Renal cortex interstitium (tissue), 15 donors: ENCODE results near the gene INF2. TPM values are rescaled to one million over a fixed set of nuclear protein-coding genes. Genes with fewer than 3 reads are reported as not detected.

Source experiments
- DNase-seq, 11 donors: peaks; one replicate each; pipeline ENCODE4 v3.0.0-alpha.2; 2013; ENCODE audit warnings: low read depth in 9 of 11, low spot score in 4 of 11; ENCODE audit errors: extremely low read depth in 1 of 11
- long read RNA-seq, 16 experiments: transcript quantifications; one replicate each; lab custom pipeline, GENCODE V29; 2026
- polyA plus RNA-seq, 3 donors: library from polyadenylated mRNA; unstranded; fragments of 120-200 nt; gene quantifications; one replicate each; pipeline ENCODE4 v1.2.1, GENCODE V29; 2013; ENCODE audit not compliant: insufficient read length in 3 of 3

INF2 gene
- polyA plus RNA-seq: 10 to 100 TPM; 36.1 to 75.3 (median 56.2) TPM
- long read RNA-seq, donor 1, partial matches to known transcripts: 12 of 13 reads
- long read RNA-seq, donor 1, other reads (novel, unspliced or antisense): 0 of 13 reads
- long read RNA-seq, donor 2, partial matches to known transcripts: 12 of 12 reads
- long read RNA-seq, donor 2, other reads (novel, unspliced or antisense): 0 of 12 reads
- long read RNA-seq, donor 3, full-length matches to known transcripts: 4 of 23 reads
- long read RNA-seq, donor 3, partial matches to known transcripts: 19 of 23 reads
- long read RNA-seq, donor 3, other reads (novel, unspliced or antisense): 0 of 23 reads
- long read RNA-seq, donor 4, partial matches to known transcripts: 14 of 16 reads
- long read RNA-seq, donor 4, other reads (novel, unspliced or antisense): 0 of 16 reads
- long read RNA-seq, donor 5: 0 reads
- long read RNA-seq, donor 6, partial matches to known transcripts: 30 of 30 reads
- long read RNA-seq, donor 6, other reads (novel, unspliced or antisense): 0 of 30 reads
- long read RNA-seq, donor 7, partial matches to known transcripts: 9 of 10 reads
- long read RNA-seq, donor 7, other reads (novel, unspliced or antisense): 0 of 10 reads
- long read RNA-seq, donor 8: 0 reads
- long read RNA-seq, donor 9, partial matches to known transcripts: 15 of 17 reads
- long read RNA-seq, donor 9, other reads (novel, unspliced or antisense): 0 of 17 reads
- long read RNA-seq, donor 10, full-length matches to known transcripts: 3 of 3 reads
- long read RNA-seq, donor 10, partial matches to known transcripts: 0 of 3 reads
- long read RNA-seq, donor 10, other reads (novel, unspliced or antisense): 0 of 3 reads
- long read RNA-seq, donor 11, partial matches to known transcripts: 13 of 16 reads
- long read RNA-seq, donor 11, other reads (novel, unspliced or antisense): 0 of 16 reads
- long read RNA-seq, donor 12, partial matches to known transcripts: 11 of 14 reads
- long read RNA-seq, donor 12, other reads (novel, unspliced or antisense): 0 of 14 reads
- long read RNA-seq, donor 13: 0 reads
- long read RNA-seq, donor 14, partial matches to known transcripts: 0 of 3 reads
- long read RNA-seq, donor 14, other reads (novel, unspliced or antisense): 0 of 3 reads
- long read RNA-seq, donor 15, partial matches to known transcripts: 0 of 4 reads
- long read RNA-seq, donor 15, other reads (novel, unspliced or antisense): 0 of 4 reads
- long read RNA-seq, donor 16, full-length matches to known transcripts: 13 of 68 reads
- long read RNA-seq, donor 16, partial matches to known transcripts: 55 of 68 reads
- long read RNA-seq, donor 16, other reads (novel, unspliced or antisense): 0 of 68 reads

DNA sequence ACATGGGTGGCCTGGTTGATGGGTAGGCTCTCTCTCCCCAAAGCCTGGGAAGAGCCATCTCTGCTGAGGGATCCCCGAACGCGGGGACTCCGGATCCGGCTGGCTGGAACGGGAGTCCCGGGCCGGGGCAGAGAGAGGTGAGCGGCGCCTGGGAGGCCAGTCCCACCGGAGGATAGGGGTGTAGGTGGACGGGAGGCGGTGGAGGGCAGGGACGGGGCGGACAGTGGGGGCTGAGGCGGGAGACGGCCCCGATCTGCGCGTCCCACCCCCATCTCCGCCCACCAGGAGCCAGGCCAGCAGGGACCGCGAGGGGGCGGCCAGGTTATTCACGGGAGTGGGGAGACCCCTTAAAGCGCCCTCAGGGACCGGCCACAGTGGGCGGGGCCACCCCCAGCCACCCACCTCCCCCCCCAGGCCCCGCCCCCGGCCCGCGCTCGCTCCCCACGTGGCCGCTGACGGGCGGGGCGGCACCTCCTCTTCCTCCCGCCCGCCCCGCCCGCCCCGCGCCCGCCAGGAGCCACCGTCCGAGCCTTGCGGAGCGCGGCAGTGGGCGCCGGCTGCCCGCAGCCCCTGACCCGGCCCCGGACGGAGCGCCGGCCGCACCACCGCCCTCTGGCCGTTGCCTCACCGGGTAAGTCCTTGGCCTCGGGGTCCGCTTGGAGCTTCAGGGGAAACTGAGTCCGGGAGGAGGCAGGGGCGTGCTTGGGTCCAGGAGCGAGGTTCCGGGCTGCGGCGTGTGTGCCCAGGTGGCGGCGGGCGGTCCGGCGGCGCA is at the start of gene INF2:
INF2 (plus strand) TSS at position 510 of the 772 bp plus-strand sequence. CDS start 11,748 bp downstream, outside the sequence.
- DNase-seq: peak in 1 of 11 donors; percentile 61

DNA sequence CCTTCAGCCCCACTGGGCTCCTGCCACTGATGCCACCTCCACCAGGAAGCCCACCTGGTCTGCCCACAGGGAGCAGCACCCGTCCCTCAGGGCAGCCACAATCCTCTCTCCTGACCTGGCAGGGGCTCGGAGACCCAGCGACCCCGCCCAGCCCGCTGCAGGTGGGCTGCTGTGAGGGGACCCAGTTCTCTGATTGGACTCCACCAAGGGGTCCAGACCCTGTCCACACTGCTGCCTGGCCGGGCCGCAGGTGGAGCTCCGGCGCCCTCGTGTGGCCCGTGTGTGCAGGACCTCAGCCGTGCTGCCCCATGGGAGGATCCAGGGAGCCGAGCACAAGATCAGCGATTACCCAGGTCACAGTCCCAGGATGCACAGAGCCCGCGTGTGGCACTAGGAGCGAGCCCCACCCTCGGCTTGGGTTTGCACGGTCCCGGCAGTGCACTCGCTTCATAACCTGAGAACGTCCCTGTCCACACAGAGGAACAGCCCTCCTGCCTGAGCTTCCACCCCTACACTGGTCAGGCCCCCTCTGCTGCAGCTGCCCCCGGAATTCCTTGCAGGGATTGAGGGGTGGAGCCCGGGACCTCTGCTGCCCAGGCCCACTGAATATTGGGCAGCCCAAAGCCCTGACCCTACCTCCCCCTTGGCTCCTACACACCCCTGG is 49.4 kb upstream of the INF2 start:
- DNase-seq: peak in 6 of 11 donors; percentile 39 to 65 (median 54)

DNA sequence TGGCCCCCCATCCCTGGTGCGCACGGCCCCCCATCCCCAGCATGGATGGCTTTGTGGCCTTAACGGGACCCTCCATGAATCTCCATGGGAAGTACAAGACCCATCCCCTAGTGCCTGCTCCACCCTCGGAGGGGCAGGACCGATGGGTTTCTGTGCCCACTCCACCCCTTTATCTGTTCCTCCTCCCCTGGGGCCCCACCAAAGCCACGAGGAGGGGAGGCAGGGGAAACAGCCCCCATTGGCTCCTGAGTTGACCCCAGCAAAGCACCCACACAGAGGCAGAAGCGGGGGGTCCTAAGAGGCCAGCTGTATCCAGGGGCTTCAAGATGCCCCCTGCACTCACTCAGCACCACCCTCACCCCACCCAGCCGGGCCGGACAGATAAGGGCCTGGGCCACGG is 48.7 kb upstream of the INF2 start:
- DNase-seq: no peak

DNA sequence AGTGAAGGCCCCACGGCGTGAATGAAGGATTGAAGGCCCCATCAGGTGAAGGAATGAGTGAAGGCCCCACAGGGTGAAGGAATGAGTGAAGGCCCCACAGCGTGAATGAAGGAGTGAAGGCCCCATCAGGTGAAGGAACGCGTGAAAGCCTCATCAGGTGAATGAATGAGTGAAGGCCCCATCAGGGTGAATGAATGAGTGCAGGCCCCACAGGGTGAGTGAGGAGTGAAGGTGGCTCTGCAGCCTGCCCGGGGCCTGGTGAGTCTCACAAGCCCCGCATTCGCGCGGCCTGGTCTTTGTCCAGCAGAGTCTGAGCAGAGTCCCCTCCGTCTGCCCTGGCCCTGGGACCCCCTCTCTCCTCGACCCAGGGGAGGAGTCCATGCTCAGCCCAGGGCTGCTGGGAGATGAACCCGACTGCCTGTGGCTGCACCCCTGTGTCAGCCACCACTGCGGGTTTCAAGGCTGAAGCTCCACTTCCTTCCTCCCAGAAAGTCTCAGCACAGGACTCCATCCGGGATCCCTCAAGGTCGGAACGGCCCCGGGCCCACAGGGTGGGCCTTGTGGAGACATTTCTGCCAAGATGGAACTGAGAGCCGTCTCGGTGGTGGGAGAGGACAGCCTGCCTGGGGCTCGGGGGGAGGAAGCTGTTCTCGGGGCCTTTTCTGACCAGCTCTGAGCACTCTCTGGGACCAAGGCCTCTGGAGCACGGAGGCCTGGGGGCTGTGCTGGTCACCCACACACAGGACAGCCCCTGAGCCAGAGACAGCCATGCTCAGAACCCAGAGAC is 47.5 kb upstream of the INF2 start:
- DNase-seq: no peak

DNA sequence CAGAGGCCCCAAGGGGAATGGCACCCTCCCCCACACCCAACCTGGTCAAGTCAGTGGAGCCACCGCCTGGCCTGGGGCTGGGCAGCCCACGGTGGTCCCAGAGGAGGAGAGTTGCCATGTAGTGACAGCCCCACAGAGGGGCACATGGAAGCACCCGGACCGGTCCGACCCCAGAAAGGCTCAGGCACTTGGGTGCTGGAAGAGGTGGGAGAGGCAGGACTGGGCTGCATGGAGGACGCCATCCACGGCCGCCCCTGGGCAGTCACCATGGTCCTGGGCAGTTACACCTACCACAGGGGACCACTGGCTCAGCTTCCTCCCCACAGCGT is 46.9 kb upstream of the INF2 start:
- no peak for DNase-seq

DNA sequence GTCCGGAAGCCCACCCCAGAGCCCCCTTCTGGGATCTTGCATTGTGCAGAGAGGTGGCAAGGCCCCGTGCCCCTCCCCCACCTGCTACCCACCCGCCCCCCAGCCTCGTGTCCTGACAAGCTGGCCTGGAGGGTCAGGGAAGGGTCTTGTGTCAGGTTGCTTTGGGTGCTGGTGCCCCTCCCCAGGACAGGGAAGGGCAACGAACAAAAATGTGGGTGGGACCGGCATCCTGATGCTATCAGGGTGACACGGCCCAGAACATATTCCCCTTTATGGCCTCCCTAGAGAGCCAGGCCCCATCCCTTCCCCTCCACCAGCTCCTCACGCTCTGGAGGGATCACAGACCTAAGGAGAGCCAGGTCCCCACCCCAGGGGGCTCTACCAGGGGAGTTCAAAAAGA is 46.1 kb upstream of the INF2 start:
- no peak for DNase-seq

DNA sequence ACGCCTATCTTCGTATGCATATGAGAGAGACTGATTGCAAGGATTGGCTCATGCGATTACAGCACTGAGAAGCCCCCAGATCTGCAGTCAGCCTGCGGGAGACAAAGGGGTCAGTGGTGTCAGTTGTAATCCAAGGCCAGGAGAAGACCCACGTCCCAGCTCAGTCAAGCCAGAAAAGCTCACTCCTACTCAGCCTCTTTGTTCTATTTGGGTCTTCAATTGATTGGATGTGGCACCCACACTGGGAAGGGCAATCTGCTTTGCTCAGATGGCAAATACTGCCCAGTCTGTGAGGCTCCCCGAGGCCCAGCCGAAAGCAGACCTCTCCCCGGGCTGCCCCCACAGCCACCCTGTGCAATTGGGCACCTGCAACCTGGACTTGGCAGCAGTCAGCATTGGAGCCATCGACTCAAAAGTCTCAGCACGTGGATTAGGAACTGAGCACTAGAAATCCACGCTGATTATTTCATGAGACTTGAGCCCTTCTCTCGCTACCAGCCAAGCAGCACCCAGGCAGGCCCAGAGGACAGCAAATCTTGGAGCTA is 45.3 kb upstream of the INF2 start:
- DNase-seq: no peak

DNA sequence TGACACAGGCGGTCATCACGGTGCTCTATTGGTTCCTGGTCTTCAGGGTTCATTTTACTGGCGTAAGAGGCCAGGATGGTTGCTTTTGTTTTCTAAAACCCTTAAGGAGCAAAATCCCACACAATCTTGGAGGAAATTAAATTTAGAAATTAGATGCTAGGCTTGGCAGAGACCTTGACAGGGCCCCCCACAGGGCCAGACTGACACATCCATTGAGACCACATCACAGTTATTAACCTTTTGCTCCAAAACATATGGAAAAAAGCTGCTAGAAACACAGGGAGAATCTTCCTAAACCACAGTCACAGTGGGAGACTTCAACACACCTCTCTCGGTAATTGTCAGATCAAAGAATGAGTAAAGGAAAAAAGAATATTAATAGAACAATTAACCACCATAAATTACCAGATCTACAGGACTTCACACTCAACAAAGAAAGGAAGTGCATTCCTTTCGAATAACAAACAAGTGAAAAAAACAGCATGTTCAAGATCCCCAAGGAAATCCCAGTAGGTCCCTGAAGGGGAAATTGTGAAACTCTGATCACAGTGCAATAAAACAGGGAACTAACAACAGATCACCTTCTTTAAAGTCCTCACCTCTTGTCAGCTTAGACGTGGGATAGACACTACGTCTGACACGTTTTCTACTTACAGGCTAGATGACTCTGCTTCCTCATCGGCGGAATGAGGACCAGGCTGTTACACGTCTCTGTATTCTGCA is 44.6 kb upstream of the INF2 start:
- no peak for DNase-seq

DNA sequence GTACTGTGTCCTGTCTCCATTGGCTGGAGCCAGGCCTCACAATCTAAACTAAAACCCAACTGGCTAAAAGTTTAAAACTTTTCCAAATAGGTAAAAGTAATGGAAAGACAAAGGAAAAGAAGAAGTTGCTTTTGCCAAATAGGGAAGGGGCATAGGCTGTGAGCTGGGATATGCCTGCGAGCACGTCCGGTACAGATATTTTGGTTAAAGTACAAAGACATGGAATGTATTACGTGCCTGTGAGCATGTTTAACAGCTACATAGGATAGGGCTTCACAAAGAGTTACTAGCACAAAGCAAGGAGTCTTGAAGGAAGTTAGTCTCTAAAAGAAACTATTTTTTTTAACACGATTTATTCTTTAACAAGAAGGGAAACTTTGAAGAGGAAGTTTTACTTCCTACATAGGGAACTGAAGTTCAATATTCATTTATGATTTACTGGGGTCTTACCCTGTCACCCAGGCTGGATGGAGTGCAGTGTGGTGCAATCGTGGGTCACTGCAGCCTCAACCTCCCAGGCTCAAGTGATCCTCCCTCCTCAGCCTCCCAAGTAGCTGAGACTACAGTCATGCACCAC is 41.9 kb upstream of the INF2 start:
- no peak for DNase-seq

DNA sequence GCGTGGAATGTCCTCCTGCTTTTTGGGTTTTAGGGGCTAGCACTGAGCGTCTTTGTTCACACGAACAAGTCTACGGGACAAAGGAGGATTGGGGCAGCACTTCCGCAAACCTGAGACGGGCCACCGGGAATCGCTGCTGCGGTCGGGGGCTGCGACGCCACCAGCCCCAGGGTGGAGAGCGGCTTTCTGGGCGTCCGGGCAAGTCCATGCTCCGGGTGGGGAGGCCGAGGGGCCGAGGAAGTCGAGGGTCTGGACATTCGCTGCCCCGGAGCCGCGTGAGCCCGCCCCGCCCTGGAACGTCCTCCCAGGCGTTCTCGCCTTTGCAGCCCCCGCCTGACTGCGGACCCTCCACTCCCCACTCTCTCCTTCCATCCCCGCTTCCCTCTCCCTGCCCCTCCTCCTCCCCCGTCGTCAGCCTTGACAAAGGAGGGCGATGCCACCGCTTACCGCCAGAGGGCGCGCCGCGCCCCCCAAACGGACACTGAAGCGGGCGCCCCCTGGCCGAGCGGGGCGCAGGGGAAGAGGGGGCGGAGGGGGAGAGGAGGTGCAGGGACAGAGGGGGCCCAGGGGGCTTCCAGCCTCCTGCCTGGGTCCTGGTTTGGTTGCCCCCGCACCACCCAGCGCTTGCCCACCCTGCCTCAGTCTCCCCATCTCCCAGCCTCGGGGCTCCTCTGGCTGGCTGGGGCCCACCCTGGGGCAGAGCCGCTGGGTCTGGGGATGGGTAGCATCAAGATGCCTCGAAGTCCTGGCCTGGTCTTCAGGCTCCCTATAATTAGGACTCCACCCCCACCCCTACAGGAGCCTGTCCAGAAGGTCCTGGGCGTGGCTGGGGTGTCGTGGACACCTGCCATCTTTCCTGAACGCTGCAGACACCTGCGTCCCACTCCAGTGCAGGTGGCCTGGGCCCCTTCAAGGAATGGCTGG is 39.1 kb upstream of the INF2 start:
- peak in 10 of 11 donors; percentile 46 to 81 (median 62) for DNase-seq

DNA sequence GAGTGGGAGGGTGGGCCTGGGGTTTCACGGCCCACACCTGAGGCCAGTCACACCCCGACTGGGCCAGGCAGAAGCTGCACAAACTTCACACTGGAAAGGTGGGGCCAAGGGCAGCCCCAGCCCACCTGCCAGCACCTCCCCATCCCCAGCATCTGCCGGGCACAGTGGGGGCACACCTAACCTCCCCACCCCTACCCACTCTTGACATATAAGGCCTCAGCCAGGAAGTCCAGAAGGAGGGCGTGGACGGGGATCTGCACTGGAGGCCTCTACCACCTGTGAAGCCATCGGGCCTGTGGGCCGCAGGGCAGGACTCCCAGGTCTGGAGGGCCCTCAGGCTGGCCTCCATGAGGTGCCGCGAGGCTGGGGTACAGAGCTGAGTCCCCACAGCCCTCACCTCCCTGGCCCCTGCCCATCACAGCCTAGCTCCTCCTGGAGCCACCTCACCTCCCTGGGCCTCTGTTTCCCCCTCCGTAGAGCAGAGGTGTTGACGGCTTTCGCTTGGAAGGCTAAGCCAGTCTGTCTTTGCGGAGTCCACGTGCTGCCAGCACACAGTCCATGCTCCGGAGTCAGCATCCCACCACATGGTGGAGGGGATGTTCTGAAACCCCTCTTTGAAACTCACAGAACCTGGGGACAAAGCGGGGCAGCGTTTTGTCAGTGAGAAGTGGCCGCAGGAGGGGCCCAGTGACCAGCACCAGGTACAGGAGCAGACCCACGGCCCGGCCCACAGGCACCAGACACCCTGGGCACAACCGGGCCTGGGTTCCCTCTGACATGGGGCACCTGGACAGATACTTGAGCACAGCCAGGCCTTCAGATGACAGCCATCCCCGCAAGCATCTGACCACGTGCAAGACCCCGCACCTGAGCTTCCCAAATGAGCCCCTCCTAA is 38.2 kb upstream of the INF2 start:
- no peak for DNase-seq

DNA sequence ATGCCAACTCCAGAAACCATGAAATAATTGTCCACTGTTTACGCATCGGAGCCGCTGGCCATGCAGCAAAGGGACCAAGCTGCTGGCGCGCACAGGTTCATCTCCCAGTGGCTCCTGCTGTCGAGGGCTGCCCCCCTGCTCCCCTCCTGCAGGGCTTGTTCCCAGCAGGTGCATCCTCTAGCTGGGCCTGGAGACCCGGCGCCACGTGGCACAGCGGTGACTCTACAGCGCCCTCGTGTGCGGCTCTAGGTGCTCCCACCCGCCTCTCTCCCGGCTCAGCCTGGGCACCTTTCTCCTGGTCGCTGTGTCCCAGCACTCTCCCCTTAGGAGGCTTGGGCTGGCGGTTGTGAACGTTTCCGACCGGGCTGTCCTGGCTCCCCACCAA is 37.5 kb upstream of the INF2 start:
- no peak for DNase-seq

DNA sequence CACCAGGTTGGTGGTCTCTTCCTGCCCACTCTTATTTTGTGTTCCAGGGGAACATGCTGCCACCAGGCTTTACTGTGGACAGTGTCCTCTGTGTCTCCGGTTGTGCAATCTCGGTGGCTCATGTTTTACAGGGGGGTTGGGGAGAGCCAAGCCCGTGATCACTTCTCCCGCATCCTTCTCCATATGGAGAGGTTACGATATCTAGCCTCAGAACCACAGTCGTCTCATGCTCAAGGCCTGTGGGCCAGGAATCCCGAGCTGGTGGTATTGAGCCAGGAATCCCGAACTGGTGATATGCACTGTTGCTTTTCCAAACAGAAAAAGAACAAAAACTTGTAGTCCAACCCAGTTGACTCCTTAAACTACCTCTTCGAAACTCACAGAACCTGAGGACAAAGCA is 37.0 kb upstream of the INF2 start:
- DNase-seq: no peak
